ENCODE results near the gene TMEM63C. TPM values are rescaled to one million over a fixed set of nuclear protein-coding genes. Genes with fewer than 3 reads are reported as not detected.

Gene TMEM63C
- total and polyA plus RNA-seq, 2 experiments from 2014 or later, result 0.36 to 1.1 TPM

DNA sequence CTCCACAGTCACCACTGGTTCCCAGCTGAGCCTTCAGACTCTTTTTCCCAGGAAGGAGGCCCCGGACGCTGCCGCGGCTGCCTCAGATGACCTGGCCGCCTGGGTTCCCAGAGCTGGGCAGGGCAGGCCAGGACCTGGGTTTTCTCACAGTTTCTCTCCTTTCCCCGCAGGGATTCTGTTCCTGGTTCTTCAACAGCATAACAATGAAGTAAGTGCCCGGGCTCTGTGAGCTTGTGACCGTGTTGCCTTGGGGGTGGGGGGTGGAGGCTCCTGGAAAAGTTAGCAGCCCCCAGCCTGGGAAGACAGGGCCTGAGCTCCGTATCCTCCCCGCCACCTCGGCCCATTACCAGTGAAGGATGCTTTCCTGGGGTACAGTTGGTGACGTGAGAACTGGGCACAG, 43.7 kb downstream of the TMEM63C start:
- Histone ChIP-seq H3K27ac (no peak overlapping the region), H3K4me1 (ENCODE audit: low read depth) (no peaks in the 10 kb centered on the region), H3K36me3 (no peaks in the 10 kb centered on the region), H3K9me3 (ENCODE audit: low read depth) (no peaks in the 10 kb centered on the region), H3K27me3 (no peaks in the 10 kb centered on the region), H3K4me3 (no peak overlapping the region)
- TF ChIP-seq, protein P1, sequence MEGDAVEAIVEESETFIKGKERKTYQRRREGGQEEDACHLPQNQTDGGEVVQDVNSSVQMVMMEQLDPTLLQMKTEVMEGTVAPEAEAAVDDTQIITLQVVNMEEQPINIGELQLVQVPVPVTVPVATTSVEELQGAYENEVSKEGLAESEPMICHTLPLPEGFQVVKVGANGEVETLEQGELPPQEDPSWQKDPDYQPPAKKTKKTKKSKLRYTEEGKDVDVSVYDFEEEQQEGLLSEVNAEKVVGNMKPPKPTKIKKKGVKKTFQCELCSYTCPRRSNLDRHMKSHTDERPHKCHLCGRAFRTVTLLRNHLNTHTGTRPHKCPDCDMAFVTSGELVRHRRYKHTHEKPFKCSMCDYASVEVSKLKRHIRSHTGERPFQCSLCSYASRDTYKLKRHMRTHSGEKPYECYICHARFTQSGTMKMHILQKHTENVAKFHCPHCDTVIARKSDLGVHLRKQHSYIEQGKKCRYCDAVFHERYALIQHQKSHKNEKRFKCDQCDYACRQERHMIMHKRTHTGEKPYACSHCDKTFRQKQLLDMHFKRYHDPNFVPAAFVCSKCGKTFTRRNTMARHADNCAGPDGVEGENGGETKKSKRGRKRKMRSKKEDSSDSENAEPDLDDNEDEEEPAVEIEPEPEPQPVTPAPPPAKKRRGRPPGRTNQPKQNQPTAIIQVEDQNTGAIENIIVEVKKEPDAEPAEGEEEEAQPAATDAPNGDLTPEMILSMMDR (IDR thresholded peaks at IDR 0.05; ENCODE audit: low read depth, low read length), result no peak
- no peak for DNase-seq (ENCODE audit: low read depth in 1 of 2, low spot score in 1 of 2)

DNA sequence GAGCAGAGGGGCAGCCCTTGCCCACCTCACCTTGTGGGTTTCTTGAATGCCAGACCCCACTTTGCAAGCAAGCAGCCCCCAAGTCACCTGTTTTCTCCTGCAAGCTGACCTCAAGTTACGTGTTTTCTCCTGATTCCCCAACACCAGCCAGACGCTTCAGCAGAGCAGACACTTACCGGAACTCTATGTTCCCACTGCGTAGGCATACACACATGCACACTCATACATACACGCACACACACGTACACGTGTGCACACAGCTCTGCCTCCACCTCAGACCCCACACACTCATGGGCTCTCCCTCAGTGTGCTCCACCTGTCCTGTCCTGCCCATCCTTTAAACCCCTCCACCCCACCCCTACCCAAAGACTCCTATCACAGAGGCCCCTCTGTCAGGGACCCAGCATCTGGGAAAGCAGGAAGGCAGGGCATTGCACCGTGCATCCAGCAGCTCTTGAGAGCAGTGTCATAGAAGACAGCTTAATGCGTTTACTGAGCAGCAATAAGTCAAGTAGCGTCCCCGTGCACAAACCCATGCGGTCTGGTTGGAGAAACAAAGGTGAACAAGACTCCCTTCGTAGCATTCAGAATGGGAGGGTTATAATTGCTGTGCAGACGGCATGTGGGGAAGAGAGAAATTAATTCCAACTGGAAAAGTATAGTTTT, 44.4 kb downstream of the TMEM63C start:
- Histone ChIP-seq H3K27me3 (no peaks in the 10 kb centered on the region), H3K4me1 (ENCODE audit: low read depth) (no peaks in the 10 kb centered on the region), H3K4me3 (no peak overlapping the region), H3K27ac (no peak overlapping the region), H3K9me3 (ENCODE audit: low read depth) (no peaks in the 10 kb centered on the region), H3K36me3 (no peaks in the 10 kb centered on the region)
- TF ChIP-seq, protein P1 (IDR thresholded peaks at IDR 0.05; ENCODE audit: low read depth, low read length), result no peak
- no peak for DNase-seq (ENCODE audit: low read depth in 1 of 2, low spot score in 1 of 2)

DNA sequence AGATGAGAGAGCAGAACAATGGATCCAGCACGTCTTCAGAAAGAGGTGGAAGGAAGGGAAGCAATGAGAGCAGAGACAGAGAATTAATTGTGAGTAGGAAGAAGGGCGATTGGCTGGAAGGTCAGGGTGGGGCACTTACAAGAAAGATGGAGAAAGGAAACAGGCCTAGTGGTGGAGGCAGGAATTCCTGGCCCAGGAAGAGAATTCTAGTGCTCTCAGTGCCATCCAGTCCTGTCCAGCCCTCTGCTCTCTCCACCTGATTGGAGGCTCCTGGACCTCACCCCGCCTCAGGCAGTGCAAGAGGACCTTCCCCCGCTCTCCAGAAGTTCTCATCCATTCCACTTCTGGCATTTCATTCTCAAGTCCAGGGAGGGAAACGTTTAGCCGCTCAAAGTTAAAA, 46.5 kb downstream of the TMEM63C start:
- Histone ChIP-seq H3K4me3 (no peak overlapping the region), H3K36me3 (no peaks in the 10 kb centered on the region), H3K9me3 (ENCODE audit: low read depth) (no peaks in the 10 kb centered on the region), H3K4me1 (ENCODE audit: low read depth) (no peaks in the 10 kb centered on the region), H3K27me3 (no peaks in the 10 kb centered on the region), H3K27ac (no peak overlapping the region)
- no peak for DNase-seq (ENCODE audit: low read depth in 1 of 2, low spot score in 1 of 2)
- TF ChIP-seq, protein P1 (IDR thresholded peaks at IDR 0.05; ENCODE audit: low read depth, low read length), result no peak

DNA sequence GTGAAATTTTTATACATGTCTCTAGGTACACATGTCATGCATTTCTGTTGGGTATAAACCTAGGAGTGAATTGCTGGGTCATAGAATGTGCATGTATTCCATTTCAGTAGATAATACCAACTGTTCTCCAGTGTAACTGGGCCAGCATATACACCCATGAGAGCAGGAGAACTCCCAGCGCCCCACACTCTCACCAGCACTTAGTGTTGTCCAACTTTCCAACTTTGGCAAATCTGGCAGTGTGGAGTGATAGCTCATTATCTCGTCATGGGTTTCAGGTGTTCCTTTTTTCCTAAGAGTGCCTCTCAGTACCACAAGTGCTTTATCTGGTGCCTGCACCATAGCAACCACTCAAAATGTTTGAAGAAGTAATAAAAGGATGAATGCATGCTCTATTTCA, 49.3 kb downstream of the TMEM63C start:
- no peak for DNase-seq (ENCODE audit: low read depth in 1 of 2, low spot score in 1 of 2)
- Histone ChIP-seq H3K4me1 (ENCODE audit: low read depth) (no peaks in the 10 kb centered on the region), H3K27ac (no peak overlapping the region), H3K27me3 (no peaks in the 10 kb centered on the region), H3K4me3 (no peak overlapping the region), H3K9me3 (ENCODE audit: low read depth) (no peaks in the 10 kb centered on the region), H3K36me3 (no peaks in the 10 kb centered on the region)
- TF ChIP-seq, protein P1 (IDR thresholded peaks at IDR 0.05; ENCODE audit: low read depth, low read length), result no peak

DNA sequence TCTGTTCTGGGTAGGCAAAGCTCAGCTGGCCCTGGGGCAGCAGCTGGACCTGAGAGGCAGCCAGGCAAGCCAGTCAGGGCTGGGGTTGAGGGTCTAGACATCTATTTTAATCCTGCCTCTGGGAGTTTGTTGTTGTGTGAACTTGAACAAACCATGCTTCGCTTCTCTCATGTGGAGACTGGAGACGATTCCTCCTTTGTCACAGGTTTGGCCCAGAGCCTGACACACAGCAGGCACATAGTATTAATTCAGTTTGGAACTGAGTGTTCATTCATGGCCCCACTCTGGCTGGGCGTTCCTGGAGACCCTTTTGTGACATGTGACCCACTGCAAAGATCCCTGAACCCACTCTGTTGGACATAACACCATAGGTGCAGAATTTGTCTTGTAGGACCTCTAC, 50.1 kb downstream of the TMEM63C start:
- Histone ChIP-seq H3K9me3 (ENCODE audit: low read depth) (no peaks in the 10 kb centered on the region), H3K4me1 (ENCODE audit: low read depth) (no peaks in the 10 kb centered on the region), H3K27ac (no peak overlapping the region), H3K27me3 (no peaks in the 10 kb centered on the region), H3K36me3 (no peaks in the 10 kb centered on the region), H3K4me3 (no peak overlapping the region)
- TF ChIP-seq, protein P1 (IDR thresholded peaks at IDR 0.05; ENCODE audit: low read depth, low read length), result no peak
- no peak for DNase-seq (ENCODE audit: low read depth in 1 of 2, low spot score in 1 of 2)
